Measurements from ENCODE around the gene TIPIN. TPM values are rescaled to one million over a fixed set of nuclear protein-coding genes. Genes with fewer than 3 reads are reported as not detected.
"Not testable (repeated sequence)": the region's sequence is repeated elsewhere in the genome, so short reads cannot be mapped to it uniquely, and the experiment has no call there.

TIPIN gene
- total RNA-seq, 4 donors from 2014 or later, result 0.77 to 15.0 (median 8.7) TPM

DNA sequence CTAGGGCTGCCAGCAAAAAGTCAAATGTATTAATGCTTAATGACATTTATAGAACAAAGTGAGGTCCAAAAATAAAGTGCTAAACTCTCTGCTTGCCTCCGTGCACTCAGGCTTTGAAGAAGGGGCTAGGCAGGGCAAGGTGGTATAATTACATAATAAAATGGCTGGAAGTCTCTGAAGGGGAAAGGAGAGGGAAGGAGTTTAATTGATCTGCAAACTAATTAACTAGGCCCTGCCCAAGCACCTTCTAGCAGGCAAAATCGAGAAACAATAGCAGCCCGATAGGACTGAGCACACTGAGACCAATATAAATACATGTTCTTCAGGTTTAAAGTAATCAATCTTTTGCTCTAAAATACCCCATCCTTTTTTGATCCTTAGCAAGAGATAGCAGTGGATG is 50.1 kb downstream of the TIPIN start:
- DNase-seq, result no peak
- Histone ChIP-seq H3K4me1 (no peaks in the 10 kb centered on the region), H3K27me3 (no peaks in the 10 kb centered on the region), H3K9me3 (no peaks in the 10 kb centered on the region), H3K27ac (no peak overlapping the region), H3K36me3 (no peaks in the 10 kb centered on the region), H3K4me3 (no peak overlapping the region)
- TF ChIP-seq, protein P1, sequence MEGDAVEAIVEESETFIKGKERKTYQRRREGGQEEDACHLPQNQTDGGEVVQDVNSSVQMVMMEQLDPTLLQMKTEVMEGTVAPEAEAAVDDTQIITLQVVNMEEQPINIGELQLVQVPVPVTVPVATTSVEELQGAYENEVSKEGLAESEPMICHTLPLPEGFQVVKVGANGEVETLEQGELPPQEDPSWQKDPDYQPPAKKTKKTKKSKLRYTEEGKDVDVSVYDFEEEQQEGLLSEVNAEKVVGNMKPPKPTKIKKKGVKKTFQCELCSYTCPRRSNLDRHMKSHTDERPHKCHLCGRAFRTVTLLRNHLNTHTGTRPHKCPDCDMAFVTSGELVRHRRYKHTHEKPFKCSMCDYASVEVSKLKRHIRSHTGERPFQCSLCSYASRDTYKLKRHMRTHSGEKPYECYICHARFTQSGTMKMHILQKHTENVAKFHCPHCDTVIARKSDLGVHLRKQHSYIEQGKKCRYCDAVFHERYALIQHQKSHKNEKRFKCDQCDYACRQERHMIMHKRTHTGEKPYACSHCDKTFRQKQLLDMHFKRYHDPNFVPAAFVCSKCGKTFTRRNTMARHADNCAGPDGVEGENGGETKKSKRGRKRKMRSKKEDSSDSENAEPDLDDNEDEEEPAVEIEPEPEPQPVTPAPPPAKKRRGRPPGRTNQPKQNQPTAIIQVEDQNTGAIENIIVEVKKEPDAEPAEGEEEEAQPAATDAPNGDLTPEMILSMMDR (IDR thresholded peaks at IDR 0.05), result no peak
- no peak for TF ChIP-seq POLR2A (IDR thresholded peaks at IDR 0.05)
- intact Hi-C loops (cut with DNase I; ENCODE audit: low total_unique reads), result no loop called here

DNA sequence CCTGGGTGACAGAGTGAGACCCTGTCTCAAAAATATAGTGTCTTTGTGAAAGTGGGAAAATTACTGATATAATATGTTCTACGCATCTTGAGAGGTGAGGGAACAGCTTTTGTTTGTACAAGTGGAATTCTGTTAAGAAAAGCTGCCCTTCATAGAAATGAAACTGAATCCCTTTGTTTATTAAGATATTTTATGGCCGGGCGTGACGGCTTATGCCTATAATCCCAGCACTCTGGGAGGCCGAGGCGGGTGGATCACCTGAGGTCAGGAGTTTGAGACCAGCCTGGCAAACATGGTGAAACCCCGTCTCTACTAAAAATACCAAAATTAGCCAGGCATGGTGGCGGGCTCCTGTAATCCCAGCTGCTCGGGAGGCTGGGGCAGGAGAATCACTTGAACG is 52.1 kb downstream of the TIPIN start:
- H3K4me3 ChIP-seq; H3K36me3 ChIP-seq; H3K27ac ChIP-seq; H3K9me3 ChIP-seq; H3K4me1 ChIP-seq; intact Hi-C loops (cut with DNase I; ENCODE audit: low total_unique reads); H3K27me3 ChIP-seq; DNase-seq: not testable (repeated sequence)

DNA sequence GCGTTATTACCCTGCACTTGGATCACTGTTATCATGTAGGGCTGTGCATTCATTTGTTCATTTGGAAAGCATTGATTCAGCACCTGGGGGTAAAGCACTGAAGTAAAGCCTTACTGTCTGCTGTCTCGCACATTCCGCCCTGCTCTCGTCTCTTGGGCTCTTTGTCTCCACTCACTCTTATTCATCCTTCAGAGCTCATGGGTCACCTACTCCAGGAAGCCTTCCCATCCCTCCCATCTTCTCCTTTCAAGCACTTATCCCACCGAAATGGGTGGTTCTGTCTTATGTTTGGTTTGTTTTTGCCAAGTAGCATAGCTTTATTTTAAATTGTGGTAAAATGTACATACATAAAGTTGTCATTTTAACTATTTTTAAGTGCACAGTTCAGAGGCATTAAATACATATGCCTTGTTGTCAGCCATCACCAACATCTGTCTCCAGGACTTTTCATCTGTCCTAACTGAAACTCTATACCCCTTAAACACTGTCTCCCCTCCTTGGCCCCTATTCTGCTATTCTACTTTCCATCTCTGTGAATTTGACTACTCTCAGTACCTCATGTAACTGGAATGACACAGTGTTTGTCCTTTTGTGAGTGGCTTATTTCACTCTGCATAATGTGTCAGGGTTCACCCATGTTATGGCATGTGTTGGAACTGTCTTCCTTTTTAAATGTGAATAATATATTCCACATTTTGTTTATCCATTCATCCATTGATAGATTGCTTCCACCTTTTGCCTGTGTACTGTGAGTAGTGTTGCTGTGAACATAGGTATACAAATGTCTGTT is 53.8 kb downstream of the TIPIN start:
- intact Hi-C loops (cut with DNase I; ENCODE audit: low total_unique reads), result no loop called here
- no peak for DNase-seq
- TF ChIP-seq, protein P1 (IDR thresholded peaks at IDR 0.05), result no peak
- no peak for TF ChIP-seq POLR2A (IDR thresholded peaks at IDR 0.05)
- H3K4me1 ChIP-seq, result no peaks in the 10 kb centered on the region
- no peak overlapping the region for H3K27ac ChIP-seq
- H3K9me3 ChIP-seq, result no peaks in the 10 kb centered on the region
- H3K4me3 ChIP-seq, result no peak overlapping the region
- no peaks in the 10 kb centered on the region for H3K27me3 ChIP-seq
- no peaks in the 10 kb centered on the region for H3K36me3 ChIP-seq

DNA sequence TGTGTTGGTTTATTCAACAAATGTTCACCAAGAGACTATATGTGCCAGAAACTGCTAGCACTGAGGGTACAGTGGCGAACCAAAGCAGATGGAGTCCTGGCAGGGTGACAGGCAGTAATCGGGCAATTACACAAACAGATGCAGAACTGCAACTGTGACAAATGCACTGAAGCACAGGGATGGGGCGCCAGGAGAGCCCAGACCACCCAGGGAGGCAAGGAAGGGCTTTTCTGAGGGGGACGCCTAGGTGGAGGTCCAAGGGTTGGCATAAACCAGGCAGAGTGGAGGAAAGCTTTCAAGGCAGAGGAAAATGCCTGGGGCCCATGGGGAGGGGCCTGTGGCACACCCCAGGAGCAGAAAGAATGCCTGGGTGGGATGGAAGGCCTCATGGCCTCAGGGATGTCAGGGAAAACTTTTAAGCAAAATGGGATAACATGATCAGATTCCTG is 57.7 kb downstream of the TIPIN start:
- H3K27me3 ChIP-seq, result no peaks in the 10 kb centered on the region
- TF ChIP-seq POLR2A (IDR thresholded peaks at IDR 0.05), result no peak
- TF ChIP-seq, protein P1 (IDR thresholded peaks at IDR 0.05), result no peak
- H3K27ac ChIP-seq, result no peak overlapping the region
- no peaks in the 10 kb centered on the region for H3K36me3 ChIP-seq
- DNase-seq, result no peak
- H3K4me3 ChIP-seq, result no peak overlapping the region
- intact Hi-C loops (cut with DNase I; ENCODE audit: low total_unique reads), result no loop called here
- no peaks in the 10 kb centered on the region for H3K9me3 ChIP-seq
- peaks cover 0 to 15% of the 10 kb centered on the region in 2 donors for H3K4me1 ChIP-seq

DNA sequence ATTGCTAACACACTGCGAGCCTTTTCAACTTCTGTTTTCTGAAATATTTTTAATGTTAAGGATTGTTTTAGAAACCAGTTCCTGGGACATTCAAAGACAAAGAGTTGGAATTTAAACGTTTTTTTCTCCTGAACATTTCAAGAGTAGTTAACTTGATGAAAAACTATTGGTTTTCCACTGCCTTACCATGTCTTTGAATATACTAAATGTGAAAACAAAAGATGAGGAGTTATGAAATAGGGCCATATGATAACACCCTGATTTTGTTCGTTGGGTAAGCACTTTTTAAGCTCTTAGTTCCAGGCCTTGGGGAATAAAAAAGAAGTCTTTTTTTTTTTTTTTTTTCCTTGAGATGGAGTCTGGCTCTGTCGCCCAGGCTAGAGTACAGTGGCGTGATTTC is 60.3 kb downstream of the TIPIN start:
- TF ChIP-seq, protein P1 (IDR thresholded peaks at IDR 0.05), result no peak
- TF ChIP-seq POLR2A (IDR thresholded peaks at IDR 0.05), result no peak
- intact Hi-C loops (cut with DNase I; ENCODE audit: low total_unique reads), result no loop called here
- Histone ChIP-seq H3K36me3 (no peaks in the 10 kb centered on the region), H3K27ac (no peak overlapping the region), H3K27me3 (no peaks in the 10 kb centered on the region), H3K4me1 (peaks cover 0 to 15% of the 10 kb centered on the region in 2 donors), H3K9me3 (no peaks in the 10 kb centered on the region), H3K4me3 (no peak overlapping the region)
- no peak for DNase-seq
